Right lobe of liver (tissue), 4 donors: ENCODE measurements around the gene DGKE.

ENCODE experiments used
- POLR2A ChIP-seq: fragments of 450-650 bp; IDR thresholded peaks from one replicate; pipeline ENCODE4 v1.6.1; 2017; ENCODE audit warnings: antibody characterized with exemption, mild to moderate bottlenecking
- TF ChIP-seq, protein P1 (sequence below), 4 donors: fragments of 200-600 bp in 3 of 4; fragments of 450-650 bp in 1 of 4; IDR thresholded peaks; one replicate each; pipeline versions ENCODE4 v1.5.1 to v1.8.0; 2016 to 2022; ENCODE audit warnings: antibody characterized with exemption in 4 of 4, mild to moderate bottlenecking in 2 of 4
- donor health status: DM: no; HTN: no; CAD: no.
- donor health status: DM: no; HTN: no; CAD: no.
- donor health status: DM: no; HTN: yes; CAD: no.

DNA sequence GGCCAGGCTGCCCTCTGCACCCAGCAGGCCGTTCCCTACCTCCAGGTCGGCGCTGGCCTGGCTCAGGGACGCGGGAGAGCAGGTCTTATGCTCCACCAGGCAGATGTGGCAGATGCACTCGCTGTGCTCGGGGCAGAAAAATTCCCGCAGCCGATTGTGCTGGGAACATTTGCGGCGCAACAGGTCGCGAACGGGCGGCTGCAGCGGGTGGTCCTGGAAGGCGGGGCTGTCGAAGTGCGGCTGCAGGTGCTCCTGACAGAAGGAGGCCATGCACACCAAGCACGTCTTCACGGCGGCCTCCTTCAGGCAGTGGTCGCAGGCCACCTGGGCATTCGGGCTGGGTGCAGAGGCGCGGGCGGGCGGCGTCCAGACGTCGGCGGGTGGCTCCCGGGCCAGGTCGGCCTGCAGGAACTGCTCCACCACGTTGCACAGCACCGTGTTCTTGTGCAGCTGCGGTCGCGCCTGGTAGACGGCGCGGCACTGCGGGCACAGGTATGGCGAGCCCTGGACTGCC is 79.5 kb downstream of the DGKE start:
- TF ChIP-seq POLR2A: no peak
- TF ChIP-seq, protein P1, sequence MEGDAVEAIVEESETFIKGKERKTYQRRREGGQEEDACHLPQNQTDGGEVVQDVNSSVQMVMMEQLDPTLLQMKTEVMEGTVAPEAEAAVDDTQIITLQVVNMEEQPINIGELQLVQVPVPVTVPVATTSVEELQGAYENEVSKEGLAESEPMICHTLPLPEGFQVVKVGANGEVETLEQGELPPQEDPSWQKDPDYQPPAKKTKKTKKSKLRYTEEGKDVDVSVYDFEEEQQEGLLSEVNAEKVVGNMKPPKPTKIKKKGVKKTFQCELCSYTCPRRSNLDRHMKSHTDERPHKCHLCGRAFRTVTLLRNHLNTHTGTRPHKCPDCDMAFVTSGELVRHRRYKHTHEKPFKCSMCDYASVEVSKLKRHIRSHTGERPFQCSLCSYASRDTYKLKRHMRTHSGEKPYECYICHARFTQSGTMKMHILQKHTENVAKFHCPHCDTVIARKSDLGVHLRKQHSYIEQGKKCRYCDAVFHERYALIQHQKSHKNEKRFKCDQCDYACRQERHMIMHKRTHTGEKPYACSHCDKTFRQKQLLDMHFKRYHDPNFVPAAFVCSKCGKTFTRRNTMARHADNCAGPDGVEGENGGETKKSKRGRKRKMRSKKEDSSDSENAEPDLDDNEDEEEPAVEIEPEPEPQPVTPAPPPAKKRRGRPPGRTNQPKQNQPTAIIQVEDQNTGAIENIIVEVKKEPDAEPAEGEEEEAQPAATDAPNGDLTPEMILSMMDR (IDR thresholded peaks at IDR 0.05): no peak
